Measurements from ENCODE around the gene LUC7L. TPM values are rescaled to one million over a fixed set of nuclear protein-coding genes. Genes with fewer than 3 reads are reported as not detected.

LUC7L gene
- total RNA-seq, 1 donor from 2014 or later: 109 TPM

DNA sequence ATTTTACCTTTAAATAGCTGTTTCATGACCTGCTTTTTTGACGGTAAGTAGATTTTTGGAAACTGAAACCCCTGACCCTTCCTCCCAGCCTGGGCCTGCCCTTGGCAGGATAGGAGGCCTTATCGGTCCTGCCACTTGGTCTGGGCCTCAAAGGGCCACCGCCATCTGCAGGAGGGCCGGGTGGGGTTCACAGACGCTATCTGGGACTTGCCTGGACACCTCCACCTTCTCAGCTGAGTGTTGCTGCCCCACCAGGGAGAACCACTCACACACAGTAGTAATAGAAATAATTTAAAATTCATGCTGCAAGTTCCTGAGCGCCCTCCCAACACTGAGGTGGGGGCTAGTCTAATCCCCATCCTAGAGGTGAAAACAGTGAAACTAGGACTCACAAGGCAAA, 86.2 kb downstream of the LUC7L start:
- Histone ChIP-seq H3K4me3 (ENCODE audit: low read depth, low read length) (no peak overlapping the region), H3K36me3 (ENCODE audit: control insufficient read depth, insufficient read depth, low read length) (no peaks in the 10 kb centered on the region), H3K27me3 (ENCODE audit: control insufficient read depth, insufficient read depth, low read length) (no peaks in the 10 kb centered on the region)
- DNase-seq (ENCODE audit: low read depth): no peak
- TF ChIP-seq, protein P1, sequence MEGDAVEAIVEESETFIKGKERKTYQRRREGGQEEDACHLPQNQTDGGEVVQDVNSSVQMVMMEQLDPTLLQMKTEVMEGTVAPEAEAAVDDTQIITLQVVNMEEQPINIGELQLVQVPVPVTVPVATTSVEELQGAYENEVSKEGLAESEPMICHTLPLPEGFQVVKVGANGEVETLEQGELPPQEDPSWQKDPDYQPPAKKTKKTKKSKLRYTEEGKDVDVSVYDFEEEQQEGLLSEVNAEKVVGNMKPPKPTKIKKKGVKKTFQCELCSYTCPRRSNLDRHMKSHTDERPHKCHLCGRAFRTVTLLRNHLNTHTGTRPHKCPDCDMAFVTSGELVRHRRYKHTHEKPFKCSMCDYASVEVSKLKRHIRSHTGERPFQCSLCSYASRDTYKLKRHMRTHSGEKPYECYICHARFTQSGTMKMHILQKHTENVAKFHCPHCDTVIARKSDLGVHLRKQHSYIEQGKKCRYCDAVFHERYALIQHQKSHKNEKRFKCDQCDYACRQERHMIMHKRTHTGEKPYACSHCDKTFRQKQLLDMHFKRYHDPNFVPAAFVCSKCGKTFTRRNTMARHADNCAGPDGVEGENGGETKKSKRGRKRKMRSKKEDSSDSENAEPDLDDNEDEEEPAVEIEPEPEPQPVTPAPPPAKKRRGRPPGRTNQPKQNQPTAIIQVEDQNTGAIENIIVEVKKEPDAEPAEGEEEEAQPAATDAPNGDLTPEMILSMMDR (IDR thresholded peaks at IDR 0.05; ENCODE audit: insufficient read depth, low read length, poor library complexity, severe bottlenecking): no peak

DNA sequence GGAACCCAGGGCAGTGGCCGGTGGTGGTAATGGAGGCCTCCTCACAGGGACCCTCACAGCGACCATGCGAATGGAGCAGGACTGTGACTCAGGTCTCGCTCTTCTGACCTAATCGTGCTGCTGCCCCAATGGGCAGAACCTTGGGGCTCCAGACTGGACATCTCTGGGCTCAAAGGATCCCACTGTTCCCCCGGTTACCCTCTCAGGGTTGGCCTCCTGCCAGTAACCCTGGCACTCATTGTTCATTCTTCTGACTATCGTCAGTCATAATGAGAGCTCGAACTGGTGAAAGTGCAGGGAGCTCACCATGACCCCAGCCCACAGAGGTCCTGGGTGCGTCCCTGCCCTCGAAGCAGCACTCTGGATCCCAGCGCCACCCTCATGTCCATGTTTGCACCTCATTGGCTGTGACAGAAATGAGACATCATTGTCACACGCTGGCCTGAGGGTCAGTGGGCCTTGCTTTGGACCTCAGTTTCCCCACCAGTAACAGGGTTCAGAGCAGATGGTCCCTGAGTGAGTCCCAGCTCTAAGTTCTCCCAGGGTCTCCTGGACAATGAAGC, 86.8 kb downstream of the LUC7L start:
- no peaks in the 10 kb centered on the region for H3K36me3 ChIP-seq (ENCODE audit: control insufficient read depth, insufficient read depth, low read length)
- H3K27me3 ChIP-seq (ENCODE audit: control insufficient read depth, insufficient read depth, low read length): no peaks in the 10 kb centered on the region
- no peak overlapping the region for H3K4me3 ChIP-seq (ENCODE audit: low read depth, low read length)
- TF ChIP-seq, protein P1 (IDR thresholded peaks at IDR 0.05; ENCODE audit: insufficient read depth, low read length, poor library complexity, severe bottlenecking): no peak
- DNase-seq (ENCODE audit: low read depth): no peak

DNA sequence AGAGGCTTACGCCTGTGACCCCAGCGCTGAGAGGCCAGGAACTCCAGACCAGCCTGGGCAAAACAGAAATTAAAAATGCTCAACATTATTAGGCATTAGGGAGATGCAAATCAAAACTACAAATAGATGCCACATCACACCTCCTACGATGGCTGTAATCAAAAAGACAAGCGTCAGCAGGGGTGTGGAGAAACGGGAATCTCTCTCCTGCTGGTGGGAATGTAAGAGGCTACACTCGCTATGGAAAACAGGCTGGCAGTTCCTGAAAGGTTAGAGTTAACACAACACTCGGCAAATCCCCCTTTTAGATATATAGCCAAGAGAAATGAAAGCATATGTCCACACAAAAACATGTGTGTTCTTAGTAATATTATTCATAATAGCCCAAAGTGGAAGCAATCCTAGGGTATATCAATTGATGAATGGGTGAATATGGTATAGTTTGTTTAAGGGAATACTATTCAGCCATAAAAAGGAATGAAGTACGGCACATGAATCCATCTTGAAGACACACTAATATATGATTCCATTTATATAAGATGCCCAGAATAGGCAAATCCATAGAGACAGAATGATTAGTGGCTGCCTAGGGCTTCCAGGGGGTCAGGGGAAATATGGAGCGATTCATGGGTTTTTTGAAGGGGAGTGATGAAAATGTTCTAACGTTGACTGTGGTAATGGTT, 88.9 kb downstream of the LUC7L start:
- Histone ChIP-seq H3K36me3 (ENCODE audit: control insufficient read depth, insufficient read depth, low read length) (no peaks in the 10 kb centered on the region), H3K27me3 (ENCODE audit: control insufficient read depth, insufficient read depth, low read length) (no peaks in the 10 kb centered on the region), H3K4me3 (ENCODE audit: low read depth, low read length) (no peak overlapping the region)
- no peak for DNase-seq (ENCODE audit: low read depth)
- TF ChIP-seq, protein P1 (IDR thresholded peaks at IDR 0.05; ENCODE audit: insufficient read depth, low read length, poor library complexity, severe bottlenecking): no peak

Other genes with a start within 250 kb of the LUC7L start
- gene POLR3K, start 175.8 kb downstream of the LUC7L start, total RNA-seq: 5.5 and 7.8 TPM in 2 replicates
- gene SNRNP25, start 175.6 kb downstream of the LUC7L start, total RNA-seq: 12.7 and 25.4 TPM in 2 replicates
- gene RHBDF1, start 156.8 kb downstream of the LUC7L start, total RNA-seq: 36.0 and 40.2 TPM in 2 replicates
- 130 and 141 TPM in 2 replicates for gene MPG, start 151.2 kb downstream of the LUC7L start, total RNA-seq
- gene NPRL3, start 90.8 kb downstream of the LUC7L start, total RNA-seq: 29.2 and 37.5 TPM in 2 replicates
- gene HBZ, start 76.8 kb downstream of the LUC7L start, total RNA-seq: not detected in 2 replicates
- not detected in 2 replicates for gene HBM, start 63.5 kb downstream of the LUC7L start, total RNA-seq
- gene HBA2, start 56.6 kb downstream of the LUC7L start, total RNA-seq: not detected in 2 replicates
- gene HBA1, start 52.8 kb downstream of the LUC7L start, total RNA-seq: 0.41 TPM in 1 of 2 replicates, not detected in the other
- gene HBQ1, start 49.0 kb downstream of the LUC7L start, total RNA-seq: 0.96 and 1.6 TPM in 2 replicates
- 97.5 and 131 TPM in 2 replicates for gene FAM234A, start 5.4 kb upstream of the LUC7L start, total RNA-seq
- 0.21 TPM in 1 of 2 replicates, not detected in the other for gene RGS11, start 46.5 kb upstream of the LUC7L start, total RNA-seq
- 0.62 and 0.96 TPM in 2 replicates for gene ARHGDIG, start 51.1 kb upstream of the LUC7L start, total RNA-seq
- not detected in 2 replicates for gene PDIA2, start 53.7 kb upstream of the LUC7L start, total RNA-seq
- 40.5 and 43.0 TPM in 2 replicates for gene AXIN1, start 123.3 kb upstream of the LUC7L start, total RNA-seq
- gene MRPL28, start 141.1 kb upstream of the LUC7L start, total RNA-seq: 107 and 137 TPM in 2 replicates
- gene PGAP6, start 152.5 kb upstream of the LUC7L start, total RNA-seq: 114 and 160 TPM in 2 replicates
- gene NME4, start 167.8 kb upstream of the LUC7L start, total RNA-seq: 97.2 and 126 TPM in 2 replicates
- gene DECR2, start 172.4 kb upstream of the LUC7L start, total RNA-seq: 15.1 and 27.0 TPM in 2 replicates
- 34.5 and 36.2 TPM in 2 replicates for gene RAB11FIP3, start 196.2 kb upstream of the LUC7L start, total RNA-seq

Measured in kidney epithelial cell (primary cell).